Breast epithelium (tissue), 3 donors: ENCODE measurements around the gene RGPD8.

ENCODE experiments used
- POLR2A ChIP-seq: fragments of 450-650 bp; IDR thresholded peaks from one replicate; pipeline ENCODE4 v1.6.1; 2016; ENCODE audit warnings: antibody characterized with exemption, mild to moderate bottlenecking, moderate library complexity
- TF ChIP-seq, protein P1 (sequence below), 3 donors: fragments of 450-650 bp; IDR thresholded peaks; one replicate each; pipeline ENCODE4 v1.5.1; 2016 to 2017; ENCODE audit warnings: antibody characterized with exemption in 3 of 3, mild to moderate bottlenecking in 3 of 3, moderate library complexity in 3 of 3

DNA sequence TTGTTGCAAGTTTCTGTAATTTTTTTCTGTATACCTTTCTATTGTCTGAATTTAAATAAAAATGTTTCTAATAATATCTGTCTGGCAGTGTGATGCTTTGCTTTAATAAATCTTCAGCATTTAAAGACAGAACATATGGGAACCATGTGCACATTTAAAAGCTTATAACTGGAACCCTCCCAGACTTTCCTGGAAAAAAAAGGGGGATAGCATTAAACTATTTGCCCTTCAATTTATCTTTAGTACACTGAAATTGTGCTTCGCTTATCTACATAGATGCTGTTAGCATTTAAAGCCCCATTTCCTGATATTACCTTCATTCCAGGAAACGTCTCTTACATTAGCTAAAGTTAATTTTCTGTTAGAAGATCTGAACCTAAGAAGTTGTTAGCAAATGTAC is 93.5 kb downstream of the RGPD8 start:
- TF ChIP-seq, protein P1, sequence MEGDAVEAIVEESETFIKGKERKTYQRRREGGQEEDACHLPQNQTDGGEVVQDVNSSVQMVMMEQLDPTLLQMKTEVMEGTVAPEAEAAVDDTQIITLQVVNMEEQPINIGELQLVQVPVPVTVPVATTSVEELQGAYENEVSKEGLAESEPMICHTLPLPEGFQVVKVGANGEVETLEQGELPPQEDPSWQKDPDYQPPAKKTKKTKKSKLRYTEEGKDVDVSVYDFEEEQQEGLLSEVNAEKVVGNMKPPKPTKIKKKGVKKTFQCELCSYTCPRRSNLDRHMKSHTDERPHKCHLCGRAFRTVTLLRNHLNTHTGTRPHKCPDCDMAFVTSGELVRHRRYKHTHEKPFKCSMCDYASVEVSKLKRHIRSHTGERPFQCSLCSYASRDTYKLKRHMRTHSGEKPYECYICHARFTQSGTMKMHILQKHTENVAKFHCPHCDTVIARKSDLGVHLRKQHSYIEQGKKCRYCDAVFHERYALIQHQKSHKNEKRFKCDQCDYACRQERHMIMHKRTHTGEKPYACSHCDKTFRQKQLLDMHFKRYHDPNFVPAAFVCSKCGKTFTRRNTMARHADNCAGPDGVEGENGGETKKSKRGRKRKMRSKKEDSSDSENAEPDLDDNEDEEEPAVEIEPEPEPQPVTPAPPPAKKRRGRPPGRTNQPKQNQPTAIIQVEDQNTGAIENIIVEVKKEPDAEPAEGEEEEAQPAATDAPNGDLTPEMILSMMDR (IDR thresholded peaks at IDR 0.05) = no peak
- no peak for TF ChIP-seq POLR2A
